Neuronal stem cell (in vitro differentiated cells): ENCODE measurements around the gene PRRC2C. TPM values are rescaled to one million over a fixed set of nuclear protein-coding genes. Genes with fewer than 3 reads are reported as not detected.
A peak's percentile ranks its signal among the peaks of the same experiment; 100 is the strongest.
"Not testable (repeated sequence)": the region's sequence is repeated elsewhere in the genome, so short reads cannot be mapped to it uniquely, and the experiment has no call there.

Experiments
- DNase-seq: peaks from one replicate; pipeline ENCODE4 v3.0.0-alpha.2; 2013; ENCODE audit warnings: low spot score
- H2AFZ ChIP-seq: one replicate; pipeline ENCODE4 v1.6.1; 2013; ENCODE audit warnings: mild to moderate bottlenecking, low read length, inconsistent platforms
- H2AK5ac ChIP-seq: 2 replicates; pipeline ENCODE4 v1.6.1; 2013; ENCODE audit warnings: low read depth, mild to moderate bottlenecking, inconsistent platforms, low read length, moderate library complexity, mixed read lengths
- H2BK120ac ChIP-seq: 2 replicates; pipeline ENCODE4 v1.6.1; 2013; ENCODE audit warnings: low read depth, mild to moderate bottlenecking, inconsistent platforms, low read length, moderate library complexity, mixed read lengths
- H2BK12ac ChIP-seq: one replicate; pipeline ENCODE4 v1.6.1; 2013; ENCODE audit warnings: low read length, inconsistent platforms
- H2BK15ac ChIP-seq: 2 replicates; pipeline ENCODE4 v1.6.1; 2013; ENCODE audit warnings: mild to moderate bottlenecking, low read length, inconsistent platforms, mixed read lengths
- H2BK5ac ChIP-seq: one replicate; pipeline ENCODE4 v1.6.1; 2013; ENCODE audit warnings: inconsistent platforms, mild to moderate bottlenecking, low read length, moderate library complexity
- H3K14ac ChIP-seq: one replicate; pipeline ENCODE4 v1.6.1; 2013; ENCODE audit warnings: low read length, inconsistent platforms
- H3K18ac ChIP-seq: 2 replicates; pipeline ENCODE4 v1.6.1; 2013; ENCODE audit warnings: low read length, inconsistent platforms
- H3K23ac ChIP-seq: 2 replicates; pipeline ENCODE4 v1.6.1; 2013; ENCODE audit warnings: low read depth, mild to moderate bottlenecking, mixed read lengths, low read length, inconsistent platforms; ENCODE audit not compliant: poor library complexity
- H3K27ac ChIP-seq: replicated peaks from 3 replicates; pipeline ENCODE4 v1.5.1; 2013; ENCODE audit warnings: low read length, inconsistent platforms
- H3K27me3 ChIP-seq, 3 experiments: 2 replicates each; pipeline ENCODE4 v1.6.1; 2013; ENCODE audit warnings: low read length in 3 of 3, mild to moderate bottlenecking in 2 of 3, inconsistent platforms in 1 of 3, low read depth in 1 of 3, mixed read lengths in 1 of 3, moderate library complexity in 1 of 3; ENCODE audit not compliant: control insufficient read depth in 3 of 3, insufficient read depth in 3 of 3
- H3K36me3 ChIP-seq, 2 donors: replicated peaks in 1 of 2; 2 replicates each; pipeline ENCODE4 v1.6.1; 2013; ENCODE audit warnings: low read length in 2 of 2; ENCODE audit not compliant: control insufficient read depth in 2 of 2, insufficient read depth in 2 of 2
- H3K4ac ChIP-seq: 2 replicates; pipeline ENCODE4 v1.6.1; 2013; ENCODE audit warnings: inconsistent platforms, mild to moderate bottlenecking, low read length, moderate library complexity
- H3K4me1 ChIP-seq, 2 donors: 1 replicate in 1 of 2; 2 replicates in 1 of 2; pipeline ENCODE4 v1.6.1; 2013; ENCODE audit warnings: low read length in 2 of 2, low read depth in 1 of 2; ENCODE audit not compliant: control insufficient read depth in 2 of 2, insufficient read depth in 1 of 2
- H3K4me2 ChIP-seq: one replicate; pipeline ENCODE4 v1.6.1; 2013; ENCODE audit warnings: mild to moderate bottlenecking, low read length, inconsistent platforms; ENCODE audit not compliant: insufficient read depth, poor library complexity, severe bottlenecking
- H3K4me3 ChIP-seq, 2 donors: 2 replicates each; pipeline ENCODE4 v1.5.1; 2013; ENCODE audit warnings: low read length in 2 of 2, mild to moderate bottlenecking in 2 of 2, inconsistent platforms in 1 of 2, moderate library complexity in 1 of 2
- H3K79me1 ChIP-seq: one replicate; pipeline ENCODE4 v1.6.1; 2013; ENCODE audit warnings: low read depth, mild to moderate bottlenecking, inconsistent platforms, low read length, moderate library complexity
- H3K9ac ChIP-seq: one replicate; pipeline ENCODE4 v1.6.1; 2013; ENCODE audit warnings: mild to moderate bottlenecking, low read depth, low read length, inconsistent platforms; ENCODE audit not compliant: poor library complexity
- H3K9me3 ChIP-seq, 2 donors: replicated peaks in 1 of 2; 2 replicates each; pipeline versions ENCODE3 to v1.6.1; 2013; ENCODE audit warnings: low read length in 2 of 2, mild to moderate bottlenecking in 2 of 2, inconsistent platforms in 1 of 2, low read depth in 1 of 2, mixed read lengths in 1 of 2, moderate library complexity in 1 of 2; ENCODE audit not compliant: control insufficient read depth in 2 of 2, insufficient read depth in 1 of 2
- H4K8ac ChIP-seq: one replicate; pipeline ENCODE4 v1.6.1; 2013; ENCODE audit warnings: low read depth, mild to moderate bottlenecking, inconsistent platforms, low read length, moderate library complexity
- H4K91ac ChIP-seq: one replicate; pipeline ENCODE4 v1.6.1; 2013; ENCODE audit warnings: low read length, low read depth, mild to moderate bottlenecking, inconsistent platforms; ENCODE audit not compliant: poor library complexity
- WGBS, 2 donors: extraction: QIAGEN DNeasy Blood & Tissue Kit; methylation state at CpG; one replicate each; pipeline ENCODE4 v1.1.7; 2013; ENCODE audit warnings: missing lambda C conversion rate in 2 of 2, mixed read lengths in 1 of 2; ENCODE audit not compliant: insufficient read length in 2 of 2, insufficient replicate concordance in 1 of 2; ENCODE audit errors: extremely low coverage in 2 of 2; 5-methylcytosine and 5-hydroxymethylcytosine counted together
- polyA plus RNA-seq, 2 experiments: library from polyadenylated mRNA; stranded (reverse); fragments of 200-250 nt; gene quantifications; one replicate each; pipeline ENCODE4 v1.2.3, GENCODE V29; 2013

PRRC2C gene
- 83.6 TPM for polyA plus RNA-seq (2013, experiment 1 of 2)
- polyA plus RNA-seq (2013, experiment 2 of 2): 89.6 TPM

DNA sequence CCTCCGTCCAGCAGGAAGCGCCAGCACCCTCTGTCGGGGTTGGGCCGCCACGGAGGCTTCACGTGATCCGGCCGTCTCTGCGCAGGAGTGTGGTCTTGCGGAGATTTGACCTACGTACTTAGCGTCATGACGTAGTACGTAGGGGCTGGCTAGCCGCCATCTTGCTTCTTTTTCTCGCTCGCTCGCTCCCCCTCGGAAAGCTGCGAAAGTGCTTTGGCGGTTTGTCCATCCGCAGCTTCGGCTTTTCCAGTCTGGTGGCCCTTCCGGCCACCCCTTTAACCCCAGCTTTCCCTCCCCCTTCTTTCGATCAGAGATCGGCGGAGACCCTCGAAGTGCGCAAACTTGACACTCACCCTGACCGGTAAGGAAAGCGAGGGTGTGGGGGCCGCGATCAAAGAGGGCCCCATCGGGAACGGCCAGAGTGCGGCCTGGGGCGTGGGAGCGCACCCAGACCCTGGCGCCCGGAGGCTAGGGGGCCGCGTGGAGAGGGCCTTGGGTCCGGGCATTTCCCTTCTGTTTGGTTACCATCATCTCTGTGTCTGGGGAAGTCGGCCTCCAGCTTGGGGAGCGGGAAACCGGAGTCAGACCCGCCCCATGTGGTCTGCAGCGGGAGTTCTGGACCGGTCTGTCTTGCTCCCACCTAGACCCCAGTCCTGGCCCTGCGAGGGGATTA, at the start of gene PRRC2C:
PRRC2C (plus strand) TSS at position 156 of the 673 bp plus-strand sequence. CDS start 26,559 bp downstream, outside the sequence.
- peak within 1 kb of the TSS; percentile 76 for H3K14ac ChIP-seq
- no peak within 1 kb of the TSS for H2BK120ac ChIP-seq
- peak within 1 kb of the TSS; percentile 98 for H4K91ac ChIP-seq
- H2AK5ac ChIP-seq: peak within 1 kb of the TSS; percentile 64
- peak within 1 kb of the TSS; percentile 91 to 94 for H3K4me3 ChIP-seq
- H2AFZ ChIP-seq: peak within 1 kb of the TSS; percentile 82
- no peak within 1 kb of the TSS for H2BK15ac ChIP-seq
- peaks cover 0 to 26% of the 10 kb centered on the region in 2 donors for H3K36me3 ChIP-seq
- H2BK12ac ChIP-seq: no peak within 1 kb of the TSS
- H3K9me3 ChIP-seq: no peaks in the 10 kb centered on the region
- peak; percentile 91 for DNase-seq
- H3K4me1 ChIP-seq: peaks cover 2 to 13% of the 10 kb centered on the region in 2 donors
- peak within 1 kb of the TSS; percentile 52 for H4K8ac ChIP-seq
- peak within 1 kb of the TSS; percentile 90 for H2BK5ac ChIP-seq
- no peaks in the 10 kb centered on the region for H3K79me1 ChIP-seq
- H3K4me2 ChIP-seq: peak within 1 kb of the TSS; percentile 56
- peak within 1 kb of the TSS; percentile 68 for H3K23ac ChIP-seq
- H3K4ac ChIP-seq: no peak within 1 kb of the TSS
- H3K27ac ChIP-seq: peak within 1 kb of the TSS; percentile 96
- no CpG with 5 or more reads among the region's 50 CpGs for WGBS, 2 donors
- peak within 1 kb of the TSS; percentile 97 for H3K18ac ChIP-seq
- H3K9ac ChIP-seq: peak within 1 kb of the TSS; percentile 97
- H3K27me3 ChIP-seq: no peaks in the 10 kb centered on the region

DNA sequence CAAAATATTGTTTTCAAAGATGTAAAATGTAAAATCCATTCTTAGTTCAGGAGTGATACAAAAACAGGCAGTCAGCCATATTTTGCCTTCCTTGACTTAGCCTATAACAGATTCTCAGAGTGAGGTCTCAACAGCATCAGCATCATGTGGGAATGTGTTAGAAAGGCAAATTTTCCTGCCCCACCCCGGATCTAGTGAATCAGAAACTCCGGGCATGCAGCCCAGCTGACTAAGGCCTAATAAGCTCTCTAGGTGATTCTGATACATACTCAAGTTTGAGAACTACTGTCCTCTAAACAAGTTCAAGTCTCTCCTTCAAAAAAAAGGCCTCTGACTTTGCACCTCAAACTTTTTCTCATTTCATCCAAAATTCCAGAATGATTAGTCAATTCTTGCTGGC, 46.9 kb upstream of the PRRC2C start:
- no peaks in the 10 kb centered on the region for H3K4me1 ChIP-seq
- no peak for DNase-seq
- no peak overlapping the region for H3K14ac ChIP-seq
- H3K4ac ChIP-seq: no peak overlapping the region
- H4K8ac ChIP-seq: no peak overlapping the region
- no peak overlapping the region for H2BK5ac ChIP-seq
- H3K79me1 ChIP-seq: peaks cover 2% of the 10 kb centered on the region
- no peaks in the 10 kb centered on the region for H3K36me3 ChIP-seq
- H2AK5ac ChIP-seq: no peak overlapping the region
- H3K23ac ChIP-seq: no peak overlapping the region
- no peak overlapping the region for H2BK12ac ChIP-seq
- no peak overlapping the region for H3K4me3 ChIP-seq
- H3K27ac ChIP-seq: no peak overlapping the region
- H3K27me3 ChIP-seq: no peaks in the 10 kb centered on the region
- no peak overlapping the region for H2AFZ ChIP-seq
- no peak overlapping the region for H3K4me2 ChIP-seq
- H2BK15ac ChIP-seq: no peak overlapping the region
- WGBS, 2 donors: no CpG with 5 or more reads among the region's 2 CpGs
- H3K18ac ChIP-seq: no peak overlapping the region
- no peak overlapping the region for H4K91ac ChIP-seq
- no peak overlapping the region for H2BK120ac ChIP-seq
- H3K9me3 ChIP-seq: no peaks in the 10 kb centered on the region
- H3K9ac ChIP-seq: no peak overlapping the region

DNA sequence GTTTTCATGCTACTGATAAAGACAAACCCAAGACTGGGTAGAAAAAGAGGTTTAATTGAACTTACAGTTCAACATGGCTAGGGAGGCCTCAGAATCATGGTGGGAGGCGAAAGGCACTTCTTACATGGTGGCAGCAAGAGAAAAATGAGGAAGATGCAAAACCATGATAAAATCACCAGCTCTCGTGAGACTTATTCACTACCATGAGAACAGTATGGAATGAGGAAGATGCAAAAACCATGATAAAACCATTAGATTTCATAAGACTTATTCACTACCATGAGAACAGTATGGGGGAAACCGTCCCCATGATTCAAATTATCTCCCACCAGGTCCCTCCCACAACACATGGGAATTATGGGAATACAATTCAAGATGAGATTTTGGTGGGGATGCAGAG, 45.1 kb upstream of the PRRC2C start:
- H3K79me1 ChIP-seq, H3K36me3 ChIP-seq, H3K4me3 ChIP-seq, H2BK12ac ChIP-seq, H4K91ac ChIP-seq, H3K4me2 ChIP-seq, H2BK15ac ChIP-seq, H3K14ac ChIP-seq, H3K9ac ChIP-seq, H3K9me3 ChIP-seq, DNase-seq, H3K4me1 ChIP-seq, H2BK5ac ChIP-seq, H4K8ac ChIP-seq, H2AK5ac ChIP-seq, H2AFZ ChIP-seq, H3K27ac ChIP-seq, H3K18ac ChIP-seq, H3K23ac ChIP-seq, H2BK120ac ChIP-seq, H3K27me3 ChIP-seq, H3K4ac ChIP-seq: not testable (repeated sequence)
- WGBS, 2 donors: no CpG with 5 or more reads among the region's 3 CpGs

DNA sequence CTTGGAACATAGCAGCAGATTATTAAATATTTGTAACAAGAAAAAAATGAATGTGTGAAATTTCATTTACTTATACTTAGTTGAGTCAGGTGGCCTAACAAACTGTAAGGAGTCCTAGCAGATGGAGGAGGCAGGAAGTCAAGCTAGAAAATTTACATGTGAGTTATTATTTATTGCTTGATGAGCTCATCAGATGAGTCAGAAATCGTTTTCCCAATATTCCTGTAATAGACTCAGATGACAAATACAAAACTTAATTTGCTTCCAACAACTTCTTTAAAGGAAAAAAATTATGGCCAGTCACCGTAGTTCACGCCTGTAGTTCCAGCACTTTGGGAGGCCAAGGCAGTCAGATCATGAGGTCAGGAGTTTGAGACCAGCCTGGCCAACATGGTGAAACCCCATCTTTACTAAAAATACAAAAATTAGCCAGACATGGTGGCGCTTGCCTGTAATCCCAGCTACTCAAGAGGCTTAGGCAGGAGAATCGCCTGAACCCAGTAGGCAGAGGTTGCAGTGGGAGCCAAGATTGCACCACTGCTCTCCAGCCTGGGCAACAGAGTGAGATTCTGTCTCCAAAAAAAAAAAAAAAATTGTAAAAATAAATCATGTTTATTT, 43.9 kb upstream of the PRRC2C start:
- H3K23ac ChIP-seq, H4K91ac ChIP-seq, H2BK12ac ChIP-seq, H3K27me3 ChIP-seq, H3K79me1 ChIP-seq, H4K8ac ChIP-seq, H3K18ac ChIP-seq, H3K27ac ChIP-seq, H3K9me3 ChIP-seq, H3K9ac ChIP-seq, H3K4me1 ChIP-seq, H3K36me3 ChIP-seq, H3K4ac ChIP-seq, H3K4me2 ChIP-seq, H2AFZ ChIP-seq, H2BK5ac ChIP-seq, H2BK120ac ChIP-seq, H2BK15ac ChIP-seq, H3K14ac ChIP-seq, DNase-seq, H3K4me3 ChIP-seq, H2AK5ac ChIP-seq: not testable (repeated sequence)
- WGBS, 2 donors: no CpG with 5 or more reads among the region's 5 CpGs
